Measurements from ENCODE around the gene DPM2.

GRCh38 chr9:127944586-127945218 is 7.0 kb upstream of the DPM2 start:
- TF ChIP-seq CTCF (IDR thresholded peaks at IDR 0.05) (no peak), POLR2A (IDR thresholded peaks at IDR 0.05) (no peak), EP300 (IDR thresholded peaks at IDR 0.05) (no peak)
